Lower lobe of right lung (tissue), 2 donors: ENCODE measurements around the gene SLC1A2. TPM values are rescaled to one million over a fixed set of nuclear protein-coding genes. Genes with fewer than 3 reads are reported as not detected.

Experiments
- ATAC-seq, 2 donors: fragments of 200-7000 bp; cut with Tn5 transposase; one replicate each; pipeline ENCODE4 v1.9.1; 2020 to 2022; ENCODE audit warnings: mild to moderate bottlenecking in 2 of 2, moderate library complexity in 2 of 2
- DNase-seq: peaks from one replicate; pipeline ENCODE4 v3.0.0-alpha.2; 2020
- H3K27ac ChIP-seq: fragments of 200-600 bp; one replicate; pipeline ENCODE4 v1.8.0; 2022
- H3K27me3 ChIP-seq: fragments of 200-600 bp; one replicate; pipeline ENCODE4 v1.8.0; 2022; ENCODE audit warnings: low read depth
- H3K36me3 ChIP-seq: fragments of 200-600 bp; one replicate; pipeline ENCODE4 v1.8.0; 2022; ENCODE audit warnings: mild to moderate bottlenecking
- H3K4me1 ChIP-seq: fragments of 200-600 bp; one replicate; pipeline ENCODE4 v1.8.0; 2022
- H3K4me3 ChIP-seq: fragments of 200-600 bp; one replicate; pipeline ENCODE4 v1.8.0; 2022; ENCODE audit warnings: mild to moderate bottlenecking
- H3K9me3 ChIP-seq: fragments of 200-600 bp; one replicate; pipeline ENCODE4 v1.8.0; 2022
- intact Hi-C: fragments of 100-400 bp; cut with DNase I; formaldehyde crosslinking; loops from one replicate; pipeline ENCODE4 v1.11.0; 2022
- total RNA-seq: library from RNA; stranded (reverse); fragmentation: NEBNext Ultra II Directional; extraction: Animal tissue kit (Norgen Biotek cat#: 25700); gene quantifications from one replicate; pipeline ENCODE4 v1.2.1, GENCODE V29; 2021
- TF ChIP-seq, protein P1 (sequence below): fragments of 200-600 bp; IDR thresholded peaks from one replicate; pipeline ENCODE4 v1.8.0; 2022; ENCODE audit warnings: antibody characterized with exemption, mild to moderate bottlenecking
- donor health status: DM: no; HTN: yes; CAD: no; lungs with severe emphysema.

The SLC1A2 gene
- total RNA-seq, 1 donor from 2014 or later = 3.4 TPM

DNA sequence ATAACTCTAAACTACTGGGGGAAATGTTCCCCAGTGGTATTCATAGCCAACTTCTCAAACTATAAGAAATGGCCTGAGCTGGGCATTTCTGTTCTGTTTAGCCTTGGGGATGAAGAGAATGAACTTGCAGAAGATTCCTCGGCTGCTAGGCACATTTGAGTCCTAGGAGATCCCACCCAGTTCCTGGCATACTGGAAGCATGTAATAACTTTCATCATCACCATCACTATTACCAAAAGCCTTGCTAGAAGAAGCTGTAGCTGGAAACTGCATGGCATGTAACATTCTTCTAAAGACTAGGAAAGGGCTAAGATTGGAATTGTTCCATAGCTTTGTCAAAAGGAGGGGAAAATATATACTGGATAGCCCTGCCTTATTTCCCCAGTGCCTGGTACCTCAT is 40.1 kb upstream of the SLC1A2 start:
- no peaks in the 10 kb centered on the region for H3K9me3 ChIP-seq
- intact Hi-C loops = no loop called here
- no peak overlapping the region for H3K4me3 ChIP-seq
- ATAC-seq (no peak), DNase-seq (no peak)
- H3K36me3 ChIP-seq = no peaks in the 10 kb centered on the region
- no peaks in the 10 kb centered on the region for H3K27me3 ChIP-seq
- no peak overlapping the region for H3K27ac ChIP-seq
- no peaks in the 10 kb centered on the region for H3K4me1 ChIP-seq
- TF ChIP-seq, protein P1, sequence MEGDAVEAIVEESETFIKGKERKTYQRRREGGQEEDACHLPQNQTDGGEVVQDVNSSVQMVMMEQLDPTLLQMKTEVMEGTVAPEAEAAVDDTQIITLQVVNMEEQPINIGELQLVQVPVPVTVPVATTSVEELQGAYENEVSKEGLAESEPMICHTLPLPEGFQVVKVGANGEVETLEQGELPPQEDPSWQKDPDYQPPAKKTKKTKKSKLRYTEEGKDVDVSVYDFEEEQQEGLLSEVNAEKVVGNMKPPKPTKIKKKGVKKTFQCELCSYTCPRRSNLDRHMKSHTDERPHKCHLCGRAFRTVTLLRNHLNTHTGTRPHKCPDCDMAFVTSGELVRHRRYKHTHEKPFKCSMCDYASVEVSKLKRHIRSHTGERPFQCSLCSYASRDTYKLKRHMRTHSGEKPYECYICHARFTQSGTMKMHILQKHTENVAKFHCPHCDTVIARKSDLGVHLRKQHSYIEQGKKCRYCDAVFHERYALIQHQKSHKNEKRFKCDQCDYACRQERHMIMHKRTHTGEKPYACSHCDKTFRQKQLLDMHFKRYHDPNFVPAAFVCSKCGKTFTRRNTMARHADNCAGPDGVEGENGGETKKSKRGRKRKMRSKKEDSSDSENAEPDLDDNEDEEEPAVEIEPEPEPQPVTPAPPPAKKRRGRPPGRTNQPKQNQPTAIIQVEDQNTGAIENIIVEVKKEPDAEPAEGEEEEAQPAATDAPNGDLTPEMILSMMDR = no peak

DNA sequence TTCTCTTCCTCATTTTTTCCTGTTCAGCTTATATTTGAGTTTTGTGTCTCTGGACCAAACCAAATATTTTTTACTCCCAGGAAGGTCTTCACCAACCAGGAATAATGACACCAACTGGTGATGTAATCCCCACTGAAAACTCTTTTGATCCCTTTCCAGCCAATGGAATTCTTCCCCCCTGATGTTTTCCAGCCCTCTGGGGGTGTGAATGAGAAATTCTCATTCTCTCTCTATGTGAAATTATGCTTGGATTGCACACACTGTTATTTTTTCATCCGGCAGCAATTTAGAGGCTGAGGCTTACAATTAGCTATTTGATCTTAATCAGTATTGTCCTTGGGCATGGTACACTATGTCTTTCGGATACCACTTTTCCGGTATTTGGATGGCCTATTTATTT is 39.5 kb upstream of the SLC1A2 start:
- no peaks in the 10 kb centered on the region for H3K9me3 ChIP-seq
- ATAC-seq = no peak
- DNase-seq = no peak

DNA sequence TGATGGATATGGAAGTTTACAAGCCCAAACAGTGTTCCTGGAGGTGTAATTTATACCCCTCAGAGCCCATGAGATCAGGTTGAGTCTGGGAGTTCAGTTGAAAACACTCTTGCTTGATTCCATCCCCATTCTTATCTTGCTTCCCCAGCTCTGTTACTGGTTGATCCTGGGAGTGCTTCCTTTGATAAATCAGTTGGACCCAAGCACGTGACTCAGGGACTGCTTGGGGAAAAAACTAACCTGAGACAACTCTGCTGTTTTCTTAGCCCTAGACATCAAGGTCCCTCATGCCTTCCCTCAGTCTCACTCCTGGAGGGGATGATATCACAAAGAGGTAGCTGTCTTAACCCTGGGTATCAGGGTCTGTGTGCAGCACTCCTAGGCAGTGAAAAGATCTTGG is 35.0 kb upstream of the SLC1A2 start:
- TF ChIP-seq, protein P1 = no peak
- intact Hi-C loops = no loop called here
- Histone ChIP-seq H3K9me3 (no peaks in the 10 kb centered on the region), H3K27ac (no peak overlapping the region), H3K4me1 (no peaks in the 10 kb centered on the region), H3K4me3 (no peak overlapping the region), H3K36me3 (no peaks in the 10 kb centered on the region), H3K27me3 (no peaks in the 10 kb centered on the region)
- ATAC-seq (no peak), DNase-seq (no peak)

More for the DNA sequence above, 39.5 kb upstream of the SLC1A2 start:
- no peak overlapping the region for H3K4me3 ChIP-seq
- intact Hi-C loops = no loop called here
- TF ChIP-seq, protein P1 = no peak
- no peaks in the 10 kb centered on the region for H3K36me3 ChIP-seq
- H3K27ac ChIP-seq = no peak overlapping the region
- no peaks in the 10 kb centered on the region for H3K4me1 ChIP-seq
- H3K27me3 ChIP-seq = no peaks in the 10 kb centered on the region

DNA sequence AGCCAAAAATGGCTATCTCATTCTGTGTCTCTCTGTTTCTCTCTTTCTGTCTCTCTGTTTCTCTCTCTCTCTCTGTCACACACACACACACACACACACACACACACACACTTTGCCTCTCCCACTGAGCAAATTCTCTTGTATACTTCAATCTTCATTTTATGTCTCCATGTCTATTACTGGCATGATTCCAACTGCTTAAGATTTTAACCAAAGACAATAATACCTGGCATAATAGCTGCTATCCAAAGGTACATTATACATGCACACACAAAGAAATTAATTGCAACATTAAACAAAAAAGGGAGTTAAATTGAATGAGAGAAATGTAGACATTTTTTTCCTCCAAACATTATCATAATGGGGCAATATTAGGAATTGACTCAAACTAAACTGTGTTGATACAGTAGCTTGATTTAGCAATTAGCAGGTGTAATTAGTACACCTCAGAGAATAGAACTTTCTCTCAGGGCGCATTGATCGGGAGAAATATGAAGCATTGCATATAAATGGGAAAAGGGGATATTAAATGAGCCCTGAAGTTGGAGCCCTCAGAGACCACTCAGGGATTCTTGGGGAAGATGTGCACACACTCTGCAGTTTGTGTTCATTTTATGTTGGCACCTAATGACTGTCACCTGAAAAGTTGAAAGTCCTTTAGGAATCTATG is 17.4 kb upstream of the SLC1A2 start:
- Histone ChIP-seq H3K9me3 (no peaks in the 10 kb centered on the region), H3K4me1 (no peaks in the 10 kb centered on the region), H3K27ac (no peak overlapping the region), H3K27me3 (no peaks in the 10 kb centered on the region), H3K4me3 (no peak overlapping the region), H3K36me3 (no peaks in the 10 kb centered on the region)
- DNase-seq = no peak
- intact Hi-C loops = no loop called here
- TF ChIP-seq, protein P1 = no peak
- ATAC-seq = no peak

DNA sequence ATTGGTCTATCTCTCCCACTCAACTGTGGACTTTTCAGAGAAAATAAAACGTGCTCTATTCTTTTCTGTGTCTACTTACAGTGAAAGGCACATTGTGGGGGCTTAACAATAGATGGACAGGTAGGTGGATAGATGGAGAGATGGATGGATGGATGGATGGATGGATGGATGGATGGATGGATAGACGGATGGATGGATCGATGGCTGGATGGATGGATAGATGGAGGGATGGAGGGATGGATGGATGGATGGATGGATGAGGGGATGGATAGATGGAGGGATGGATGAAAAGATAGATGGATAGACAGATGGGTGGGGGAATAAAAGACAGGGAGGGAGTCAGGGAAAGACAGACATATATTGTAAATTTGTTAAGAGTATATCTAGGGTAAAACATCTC is 14.2 kb upstream of the SLC1A2 start:
- intact Hi-C loops = no loop called here
- H3K4me3 ChIP-seq = no peak overlapping the region
- no peak for DNase-seq
- TF ChIP-seq, protein P1 = no peak
- H3K27me3 ChIP-seq = no peaks in the 10 kb centered on the region
- no peak overlapping the region for H3K27ac ChIP-seq
- ATAC-seq = no peak
- no peaks in the 10 kb centered on the region for H3K9me3 ChIP-seq
- H3K36me3 ChIP-seq = no peaks in the 10 kb centered on the region
- no peaks in the 10 kb centered on the region for H3K4me1 ChIP-seq
